DOHH2 (cell line): ENCODE results near the gene PEDS1.

Source experiments
- H3F3A ChIP-seq: fragments of 200-600 bp; sonication (generic), shearing (Covaris generic); 2 replicates; pipeline ENCODE4 v1.6.0; 2016; ENCODE audit warnings: antibody characterized with exemption, mild to moderate bottlenecking; ENCODE audit not compliant: control insufficient read depth, insufficient read depth
- H3K27ac ChIP-seq: fragments of 200-600 bp; sonication (generic); 2 replicates; pipeline ENCODE4 v1.5.1; 2014; ENCODE audit warnings: low read depth, mild to moderate bottlenecking, low read length, moderate library complexity
- H3K27me3 ChIP-seq: fragments of 200-600 bp; sonication (generic); 2 replicates; pipeline ENCODE4 v1.6.1; 2014; ENCODE audit warnings: mild to moderate bottlenecking, low read length, mixed read lengths; ENCODE audit not compliant: control insufficient read depth
- H3K36me3 ChIP-seq: fragments of 200-600 bp; sonication (generic); 2 replicates; pipeline ENCODE4 v1.6.1; 2014; ENCODE audit warnings: mild to moderate bottlenecking, low read length, moderate library complexity, mixed read lengths; ENCODE audit not compliant: control insufficient read depth
- H3K4me1 ChIP-seq: fragments of 200-600 bp; sonication (generic); 2 replicates; pipeline ENCODE4 v1.6.1; 2014; ENCODE audit warnings: mild to moderate bottlenecking, low read length, mixed read lengths; ENCODE audit not compliant: control insufficient read depth
- H3K4me2 ChIP-seq: fragments of 200-600 bp; sonication (generic); 2 replicates; pipeline ENCODE4 v1.6.0; 2014; ENCODE audit warnings: mild to moderate bottlenecking, low read length, moderate library complexity
- H3K4me3 ChIP-seq: fragments of 200-600 bp; sonication (generic); 2 replicates; pipeline ENCODE4 v1.5.1; 2014; ENCODE audit warnings: mild to moderate bottlenecking, low read length, mixed read lengths
- H3K79me2 ChIP-seq: fragments of 200-600 bp; sonication (generic); 2 replicates; pipeline ENCODE4 v1.6.1; 2014; ENCODE audit warnings: mild to moderate bottlenecking, low read length, mixed read lengths; ENCODE audit not compliant: control insufficient read depth
- H3K9me2 ChIP-seq: fragments of 200-600 bp; sonication (generic); replicated peaks from 2 replicates; pipeline ENCODE4 v1.6.1; 2014; ENCODE audit warnings: mild to moderate bottlenecking, low read length, mixed read lengths; ENCODE audit not compliant: control insufficient read depth
- H3K9me3 ChIP-seq: fragments of 200-600 bp; sonication (generic); 2 replicates; pipeline ENCODE4 v1.6.1; 2014; ENCODE audit warnings: antibody characterized with exemption, low read length, mixed read lengths; ENCODE audit not compliant: control insufficient read depth, insufficient read depth
- H4K20me1 ChIP-seq: fragments of 200-600 bp; sonication (generic); 2 replicates; pipeline ENCODE4 v1.6.0; 2014; ENCODE audit warnings: low read depth, mild to moderate bottlenecking, antibody characterized with exemption, low read length, moderate library complexity; ENCODE audit not compliant: control insufficient read depth, insufficient read depth
- CTCF ChIP-seq: fragments of 200-600 bp; sonication (generic); IDR thresholded peaks from one replicate; pipeline ENCODE4 v1.5.1; 2014; ENCODE audit warnings: antibody characterized with exemption, mild to moderate bottlenecking, low read depth, low read length; ENCODE audit not compliant: poor library complexity, severe bottlenecking
- EZH2phosphoT487 ChIP-seq: fragments of 200-600 bp; sonication (generic); IDR thresholded peaks from 2 replicates; pipeline ENCODE4 v1.6.1; 2017; ENCODE audit warnings: borderline replicate concordance, mild to moderate bottlenecking, antibody characterized with exemption, low read length, moderate library complexity, mixed read lengths

Gene PEDS1

GRCh38 chr20:50130995-50131394 lies 22.5 kb downstream of the PEDS1 start:
- Histone ChIP-seq H3K4me1 (no peaks in the 10 kb centered on the region), H3K9me3 (no peaks in the 10 kb centered on the region), H4K20me1 (no peaks in the 10 kb centered on the region), H3K4me2 (no peak overlapping the region), H3K36me3 (peaks cover 39% of the 10 kb centered on the region), H3K9me2 (no peaks in the 10 kb centered on the region), H3K79me2 (no peaks in the 10 kb centered on the region), H3K4me3 (no peak overlapping the region), H3K27me3 (no peaks in the 10 kb centered on the region), H3F3A (no peaks in the 10 kb centered on the region), H3K27ac (no peak overlapping the region)
- no peak for TF ChIP-seq EZH2phosphoT487
- TF ChIP-seq CTCF = no peak

GRCh38 chr20:50130356-50130723 lies 23.2 kb downstream of the PEDS1 start:
- no peaks in the 10 kb centered on the region for H3K27me3 ChIP-seq
- no peaks in the 10 kb centered on the region for H3K79me2 ChIP-seq
- H3K4me1 ChIP-seq = no peaks in the 10 kb centered on the region
- no peaks in the 10 kb centered on the region for H4K20me1 ChIP-seq
- no peaks in the 10 kb centered on the region for H3F3A ChIP-seq
- H3K4me2 ChIP-seq = no peak overlapping the region
- no peak for TF ChIP-seq EZH2phosphoT487
- TF ChIP-seq CTCF = no peak
- H3K27ac ChIP-seq = no peak overlapping the region
- no peak overlapping the region for H3K4me3 ChIP-seq
- H3K9me2 ChIP-seq = no peaks in the 10 kb centered on the region
- H3K36me3 ChIP-seq = peaks cover 40% of the 10 kb centered on the region
- H3K9me3 ChIP-seq = no peaks in the 10 kb centered on the region

GRCh38 chr20:50129662-50130355 lies 23.7 kb downstream of the PEDS1 start:
- Histone ChIP-seq H3K9me3 (no peaks in the 10 kb centered on the region), H4K20me1 (no peaks in the 10 kb centered on the region), H3K27me3 (no peaks in the 10 kb centered on the region), H3K9me2 (no peaks in the 10 kb centered on the region), H3K27ac (no peak overlapping the region), H3K4me2 (no peak overlapping the region), H3F3A (no peaks in the 10 kb centered on the region), H3K4me3 (no peak overlapping the region), H3K36me3 (peaks cover 42% of the 10 kb centered on the region), H3K79me2 (no peaks in the 10 kb centered on the region), H3K4me1 (no peaks in the 10 kb centered on the region)
- TF ChIP-seq CTCF (no peak), EZH2phosphoT487 (no peak)

GRCh38 chr20:50128520-50128905 lies 25.0 kb downstream of the PEDS1 start:
- Histone ChIP-seq H3K9me2 (no peaks in the 10 kb centered on the region), H3K4me3 (no peak overlapping the region), H4K20me1 (no peaks in the 10 kb centered on the region), H3K79me2 (no peaks in the 10 kb centered on the region), H3K9me3 (no peaks in the 10 kb centered on the region), H3K4me2 (no peak overlapping the region), H3K4me1 (no peaks in the 10 kb centered on the region), H3K36me3 (peaks cover 51% of the 10 kb centered on the region), H3K27me3 (no peaks in the 10 kb centered on the region), H3K27ac (no peak overlapping the region), H3F3A (no peaks in the 10 kb centered on the region)
- TF ChIP-seq CTCF (no peak), EZH2phosphoT487 (no peak)
